HG03439 (cell line): ENCODE results near the gene ATF2.

Source experiments
- ATAC-seq: cut with Tn5 transposase; IDR thresholded peaks from one replicate; pipeline ENCODE4 v1.9.1; 2021; ENCODE audit warnings: mild to moderate bottlenecking, moderate library complexity; ENCODE audit not compliant: unreplicated experiment

The ATF2 gene

GRCh38 chr2:175167792-175168563 lies at the start of gene ATF2:
TSS of gene ATF2 (minus strand) at chr2:175168203. CDS start at chr2:175136443, 31,760 bp downstream.
- ATAC-seq: peak; percentile 97

- no peak for ATAC-seq
Observed at GRCh38 chr2:175207741-175208438, 39.9 kb upstream of the ATF2 start.

GRCh38 chr2:175206866-175207265 lies 38.9 kb upstream of the ATF2 start:
- no peak for ATAC-seq

GRCh38 chr2:175205523-175205922 lies 37.5 kb upstream of the ATF2 start:
- ATAC-seq: no peak

GRCh38 chr2:175203621-175204496 lies 35.9 kb upstream of the ATF2 start:
- ATAC-seq: peak; percentile 85

GRCh38 chr2:175195012-175195411 lies 27.0 kb upstream of the ATF2 start:
- no peak for ATAC-seq

GRCh38 chr2:175188761-175189160 lies 20.8 kb upstream of the ATF2 start:
- ATAC-seq: no peak

GRCh38 chr2:175187378-175187777 lies 19.4 kb upstream of the ATF2 start:
- ATAC-seq: no peak

GRCh38 chr2:175183674-175184073 lies 15.7 kb upstream of the ATF2 start:
- no peak for ATAC-seq

GRCh38 chr2:175181877-175182308 lies 13.9 kb upstream of the ATF2 start:
- ATAC-seq: no peak

GRCh38 chr2:175181104-175181876 lies 13.3 kb upstream of the ATF2 start, which contains the start of gene ATP5MC3:
TSS of gene ATP5MC3 (minus strand) at chr2:175181710. CDS start at chr2:175181393, 317 bp downstream.
- ATAC-seq: peak; percentile 94

- peak; percentile 48 for ATAC-seq
Observed at GRCh38 chr2:175180701-175181103, 12.7 kb upstream of the ATF2 start.

GRCh38 chr2:175176624-175177023 lies 8.6 kb upstream of the ATF2 start:
- ATAC-seq: no peak

- ATAC-seq: no peak
Observed at GRCh38 chr2:175175896-175176295, 7.9 kb upstream of the ATF2 start.

- ATAC-seq: no peak
Observed at GRCh38 chr2:175175320-175175719, 7.3 kb upstream of the ATF2 start.

- no peak for ATAC-seq
Observed at GRCh38 chr2:175170659-175171304, 2.8 kb upstream of the ATF2 start.

GRCh38 chr2:175169191-175169590 lies 1.2 kb upstream of the ATF2 start:
- no peak for ATAC-seq

GRCh38 chr2:175168564-175168945 lies 552 bp upstream of the ATF2 start:
- ATAC-seq: peak; percentile 30

GRCh38 chr2:175167076-175167791 lies 769 bp downstream of the ATF2 start:
- ATAC-seq: peak; percentile 2
